H1 (cell line): Measurements from ENCODE around the gene DTX4.

Experiments
- CEBPB ChIP-seq: IDR thresholded peaks from 2 replicates; pipeline ENCODE4 v1.6.1; 2012; ENCODE audit warnings: low read depth, low read length
- CTCF ChIP-seq, 3 experiments: IDR thresholded peaks; 1 replicate in 2 of 3; 2 replicates in 1 of 3; pipeline versions ENCODE4 v1.5.1 to v1.6.1; 2011; ENCODE audit warnings: low read length in 3 of 3, mild to moderate bottlenecking in 3 of 3, inconsistent platforms in 2 of 3, low read depth in 1 of 3, moderate library complexity in 1 of 3; ENCODE audit not compliant: insufficient read depth in 1 of 3; ENCODE audit errors: control extremely low read depth in 1 of 3
- EP300 ChIP-seq, 2 experiments: IDR thresholded peaks; 1 replicate in 1 of 2; 2 replicates in 1 of 2; pipeline ENCODE4 v1.6.1; 2011 to 2012; ENCODE audit warnings: low read depth in 2 of 2, low read length in 2 of 2, mild to moderate bottlenecking in 2 of 2, borderline replicate concordance in 1 of 2, inconsistent platforms in 1 of 2, moderate library complexity in 1 of 2
- POLR2AphosphoS5 ChIP-seq: IDR thresholded peaks from 2 replicates; pipeline ENCODE4 v1.6.1; 2011; ENCODE audit warnings: low read depth, low read length
- YY1 ChIP-seq: IDR thresholded peaks from 2 replicates; pipeline ENCODE4 v1.6.1; 2011; ENCODE audit warnings: low read depth, mild to moderate bottlenecking, low read length

- TF ChIP-seq CEBPB (no peak), CTCF (IDR thresholded peaks at IDR 0.05; ENCODE audit: control extremely low read depth in 1 of 3, insufficient read depth in 1 of 3, low read depth in 1 of 3, low read length in 3 of 3) (no peak), POLR2AphosphoS5 (no peak), EP300 (IDR thresholded peaks at IDR 0.05; ENCODE audit: borderline replicate concordance in 1 of 2, low read depth in 2 of 2, low read length in 2 of 2) (no peak), YY1 (no peak)
Measured at GRCh38 chr11:59138643-59139042, 33.3 kb upstream of the DTX4 start.
